CD4-positive, alpha-beta T cell treated with Interleukin-2 at 100 ng/mL for 4 hours (primary cell): ENCODE data around the gene GGA1.
A peak's percentile ranks its signal among the peaks of the same experiment; 100 is the strongest.

Experiments used
- DNase-seq: peaks from one replicate; pipeline ENCODE4 v3.0.0-alpha.2; 2020; ENCODE audit warnings: low spot score

GGA1 gene, protein sequence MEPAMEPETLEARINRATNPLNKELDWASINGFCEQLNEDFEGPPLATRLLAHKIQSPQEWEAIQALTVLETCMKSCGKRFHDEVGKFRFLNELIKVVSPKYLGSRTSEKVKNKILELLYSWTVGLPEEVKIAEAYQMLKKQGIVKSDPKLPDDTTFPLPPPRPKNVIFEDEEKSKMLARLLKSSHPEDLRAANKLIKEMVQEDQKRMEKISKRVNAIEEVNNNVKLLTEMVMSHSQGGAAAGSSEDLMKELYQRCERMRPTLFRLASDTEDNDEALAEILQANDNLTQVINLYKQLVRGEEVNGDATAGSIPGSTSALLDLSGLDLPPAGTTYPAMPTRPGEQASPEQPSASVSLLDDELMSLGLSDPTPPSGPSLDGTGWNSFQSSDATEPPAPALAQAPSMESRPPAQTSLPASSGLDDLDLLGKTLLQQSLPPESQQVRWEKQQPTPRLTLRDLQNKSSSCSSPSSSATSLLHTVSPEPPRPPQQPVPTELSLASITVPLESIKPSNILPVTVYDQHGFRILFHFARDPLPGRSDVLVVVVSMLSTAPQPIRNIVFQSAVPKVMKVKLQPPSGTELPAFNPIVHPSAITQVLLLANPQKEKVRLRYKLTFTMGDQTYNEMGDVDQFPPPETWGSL

DNA sequence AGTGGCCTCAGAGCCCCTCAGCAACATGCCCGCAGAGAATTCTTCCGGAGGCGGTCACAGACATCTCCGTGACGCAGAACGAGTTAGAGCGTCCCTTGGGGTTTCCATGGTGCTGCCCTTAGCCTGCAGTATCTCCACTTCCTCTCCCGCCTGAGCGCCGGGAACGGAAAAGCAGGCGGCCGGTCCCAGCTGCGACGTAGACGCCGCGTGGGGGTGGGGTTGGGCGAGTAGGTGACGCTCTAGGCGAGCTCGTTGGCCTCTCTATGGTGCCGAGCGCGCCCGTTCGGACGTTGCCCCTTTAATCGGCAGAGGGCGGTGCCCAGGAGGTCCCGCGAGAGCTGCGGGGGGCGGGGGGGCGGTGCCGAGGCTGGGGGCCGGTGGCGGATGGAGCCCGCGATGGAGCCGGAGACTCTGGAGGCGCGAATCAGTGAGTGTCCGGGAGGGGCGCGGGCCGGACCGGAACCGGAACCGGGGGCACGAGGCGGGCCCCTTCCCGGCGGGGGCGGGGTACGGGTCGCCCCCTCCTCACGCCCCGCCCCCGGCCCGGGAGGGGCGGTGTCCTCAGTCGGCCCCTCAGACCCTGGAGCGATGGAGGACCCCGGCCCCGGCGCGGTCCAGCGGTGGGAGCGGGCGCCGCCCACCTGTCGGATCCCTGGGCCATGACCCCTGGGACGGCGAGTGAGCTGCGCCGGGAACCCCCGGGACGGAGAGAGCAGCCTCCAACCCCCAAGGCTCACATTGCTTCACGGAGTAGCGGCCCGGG, at the start of gene GGA1:
TSS of gene GGA1 (plus strand) at position 358 of the 763 bp plus-strand sequence. CDS start at position 385, 27 bp downstream.
- peak; percentile 97 for DNase-seq

DNA sequence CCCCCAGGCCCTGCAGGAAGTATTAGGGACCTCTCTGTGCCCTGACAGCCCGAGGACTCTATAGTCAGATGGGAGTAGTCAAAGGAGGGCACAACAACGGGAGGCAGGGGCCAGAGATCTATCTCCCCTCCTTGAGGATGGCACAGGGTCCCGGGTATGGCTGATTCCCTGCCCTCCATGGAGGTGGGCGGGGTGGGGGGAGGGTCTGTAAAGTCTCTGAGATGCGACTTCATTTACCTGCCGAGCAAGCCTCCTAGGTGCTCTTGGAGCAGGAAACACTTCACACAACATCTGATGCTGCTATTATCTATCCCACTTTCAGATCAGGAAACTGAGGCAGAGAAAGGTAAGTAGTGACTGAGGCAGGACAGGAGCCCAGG, 49.1 kb upstream of the GGA1 start:
- no peak for DNase-seq

DNA sequence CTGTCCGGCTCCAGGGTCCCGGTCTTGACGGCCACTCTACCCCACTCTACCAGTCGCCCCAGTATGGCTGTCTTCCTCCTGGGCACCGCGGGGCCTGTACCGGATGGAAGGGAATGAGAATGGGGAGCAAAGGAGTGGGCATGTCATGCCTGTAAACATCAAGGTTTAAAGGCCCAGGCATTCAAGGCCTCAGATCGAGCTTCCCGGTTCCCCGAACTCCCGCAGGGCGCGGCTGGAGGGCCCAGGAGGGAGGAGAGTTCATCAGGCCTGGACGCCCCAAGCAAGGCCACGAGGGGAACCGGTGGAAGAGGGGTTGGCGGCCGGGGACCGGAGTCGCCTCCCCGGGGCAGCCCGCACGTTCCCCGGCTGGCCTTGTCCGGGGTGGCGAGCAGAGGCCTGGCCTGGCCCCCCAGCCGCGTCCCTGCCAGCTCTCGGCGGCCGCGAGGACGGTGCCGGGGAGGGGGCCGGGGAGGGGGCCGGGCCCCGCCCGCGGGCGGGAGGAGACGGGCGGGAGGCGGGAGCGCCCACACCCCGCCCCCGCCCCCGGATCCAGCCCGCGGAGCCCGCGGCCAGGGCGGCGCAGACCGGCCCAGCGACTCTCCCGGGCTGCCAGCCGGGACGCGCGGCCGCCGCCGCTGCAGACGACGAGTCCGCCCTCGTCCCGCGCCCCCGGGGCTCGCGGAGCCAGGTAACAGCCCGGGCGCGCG, 48.6 kb upstream of the GGA1 start, which contains the start of gene CDC42EP1:
TSS of gene CDC42EP1 (plus strand) at position 580 of the 707 bp plus-strand sequence. CDS start 5,870 bp downstream, outside the sequence.
- DNase-seq, result no peak

DNA sequence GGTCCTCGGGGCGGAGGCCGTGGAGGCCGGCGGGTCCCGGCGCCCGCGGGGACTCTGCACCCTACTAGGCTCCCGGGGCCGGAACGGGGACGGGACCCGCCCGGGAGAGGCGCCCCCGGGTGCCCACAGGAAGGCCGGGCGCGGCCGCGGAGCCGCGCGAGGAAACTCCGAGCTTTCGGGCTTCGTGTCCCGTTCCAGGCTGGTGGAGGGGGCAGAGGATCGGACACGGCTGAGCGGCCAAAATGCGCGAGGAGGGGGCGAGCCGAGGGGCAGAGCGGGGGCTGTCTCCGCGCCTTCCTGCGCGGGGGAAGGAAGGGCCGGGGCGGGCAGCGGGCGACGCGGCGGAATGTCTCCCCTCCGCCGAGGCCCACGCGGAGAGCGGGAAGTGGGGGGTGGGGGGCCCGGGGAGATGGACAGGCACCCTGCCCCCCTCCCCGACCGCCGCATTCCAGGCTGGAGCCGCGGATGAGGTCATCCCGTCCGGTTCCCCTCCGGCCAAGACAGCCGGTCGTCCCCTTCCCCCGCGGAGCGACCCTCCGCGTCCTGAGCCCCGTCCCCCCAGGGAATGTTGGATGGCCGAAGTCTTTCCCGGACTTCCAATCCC, 47.9 kb upstream of the GGA1 start:
- DNase-seq, result no peak

DNA sequence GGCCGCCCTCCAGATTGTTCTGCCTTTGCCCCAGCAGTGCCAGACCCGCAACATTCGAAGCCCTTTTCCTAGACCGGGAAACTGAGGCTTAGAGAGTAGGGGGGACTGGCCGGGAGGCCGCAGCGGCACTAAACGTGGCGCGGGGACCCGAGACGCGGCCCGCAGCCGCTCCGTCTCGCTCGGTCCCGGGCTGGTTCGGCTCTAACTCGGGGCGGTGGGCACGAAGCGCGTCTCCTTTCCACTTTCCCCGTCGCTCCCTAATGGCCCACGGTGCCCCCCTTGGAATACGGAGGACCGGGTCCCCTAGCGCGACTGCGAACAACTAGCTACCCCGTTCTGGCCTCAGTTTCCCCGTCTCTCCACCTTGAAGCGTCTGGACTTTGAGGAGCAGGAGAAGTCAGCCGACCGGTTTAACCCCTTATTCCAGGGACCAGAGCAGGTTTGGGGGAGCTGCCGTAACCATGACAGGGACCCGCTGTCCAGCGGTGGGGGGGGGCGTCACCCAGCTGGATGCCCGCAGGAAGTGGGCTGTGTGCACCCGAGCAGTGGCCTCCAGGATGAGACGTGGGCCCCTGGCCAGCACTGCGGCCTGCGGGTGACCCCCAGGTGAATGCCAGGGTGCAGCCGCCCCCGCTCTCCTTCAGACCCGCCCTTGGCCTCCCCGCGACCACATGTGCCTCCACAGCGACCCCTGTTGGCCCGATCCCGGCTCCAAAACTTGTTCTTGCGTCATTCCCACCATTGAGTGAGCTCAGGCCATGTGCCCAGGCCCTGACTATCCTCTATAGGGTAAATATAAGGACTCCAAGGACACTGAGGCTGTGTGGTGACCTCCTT, 47.2 kb upstream of the GGA1 start:
- peak; percentile 68 for DNase-seq

DNA sequence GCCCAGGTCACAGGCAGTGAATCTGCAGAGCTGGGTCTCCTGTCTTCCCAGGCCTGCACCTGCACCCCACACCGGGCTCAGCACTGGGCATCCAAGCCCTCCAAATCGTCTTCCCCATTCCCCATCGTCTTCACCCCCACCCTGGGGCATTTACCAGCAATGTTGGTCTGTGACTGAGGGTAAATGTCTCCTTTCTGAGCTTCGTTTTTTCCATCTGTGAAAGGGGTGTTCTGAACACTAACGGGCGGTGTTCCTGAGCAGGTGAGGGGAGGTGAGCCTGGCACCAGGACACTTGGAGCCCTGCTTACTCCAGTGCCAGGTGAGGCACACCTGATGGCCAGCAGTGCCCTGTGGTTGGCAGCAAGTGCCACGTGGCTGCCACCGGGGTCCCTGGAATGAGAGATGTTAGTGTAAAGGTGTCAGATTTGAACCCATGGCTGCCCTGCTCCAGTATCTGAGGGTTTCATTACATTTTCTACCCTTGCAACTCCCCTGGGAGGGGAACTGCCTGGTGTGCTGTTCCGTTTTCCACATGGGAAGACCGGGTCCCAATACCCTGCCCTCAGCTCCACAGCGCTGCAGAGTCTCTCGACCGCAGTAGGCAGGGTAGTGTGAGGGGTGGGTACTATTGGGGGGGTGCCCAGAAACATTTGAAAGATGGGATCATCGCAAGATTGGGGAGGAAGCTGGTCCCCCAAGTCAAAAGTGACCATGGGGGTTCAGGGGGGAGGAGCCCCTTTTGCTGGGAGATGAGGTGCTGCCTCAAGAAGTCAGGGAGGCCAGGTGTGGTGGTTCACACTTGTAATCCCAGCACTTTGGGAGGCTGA, 46.4 kb upstream of the GGA1 start:
- no peak for DNase-seq

DNA sequence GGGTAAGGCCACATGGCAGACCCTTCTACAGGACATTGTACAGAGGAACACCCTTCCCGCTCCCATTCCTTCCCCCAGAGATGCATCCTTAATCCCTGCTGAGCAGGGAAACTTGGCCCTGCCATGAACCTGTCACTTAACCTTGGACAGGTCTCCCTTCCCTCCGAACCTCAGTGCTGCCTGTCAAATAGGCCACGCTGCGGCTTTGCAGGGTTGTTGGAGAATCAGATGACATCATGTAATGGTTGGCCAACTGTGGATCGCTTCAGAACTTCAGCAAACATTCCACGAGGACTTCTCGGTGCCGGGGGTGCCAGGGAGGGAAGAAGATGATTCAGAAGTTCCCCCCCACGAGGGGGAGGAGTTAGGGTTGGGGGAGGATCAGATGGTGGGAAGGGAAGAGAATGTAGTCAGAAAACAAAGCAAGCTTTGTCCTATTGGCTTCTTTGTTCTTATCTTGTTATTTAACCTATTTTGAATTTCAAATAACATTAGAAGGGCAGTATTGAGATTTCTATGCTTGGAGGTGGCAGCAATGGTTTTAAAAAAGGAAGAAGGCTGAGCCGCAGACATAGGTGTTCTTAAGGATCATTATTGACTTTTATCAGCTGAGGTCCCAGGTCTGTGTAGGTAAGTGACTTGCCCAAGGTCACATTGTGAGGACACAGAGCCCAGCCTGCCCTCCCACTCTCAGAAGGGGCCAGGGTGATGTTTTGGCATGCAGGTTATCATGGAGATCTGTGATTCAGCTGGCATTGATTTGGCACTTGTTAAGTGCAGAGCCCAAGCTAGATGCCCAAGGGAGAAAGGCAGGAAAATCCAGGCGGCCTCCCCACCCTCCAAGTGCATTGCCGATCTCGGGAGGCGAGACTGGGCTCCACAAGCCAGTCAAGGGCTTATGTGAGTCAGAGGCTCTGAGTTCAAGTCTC, 45.2 kb upstream of the GGA1 start:
- no peak for DNase-seq

DNA sequence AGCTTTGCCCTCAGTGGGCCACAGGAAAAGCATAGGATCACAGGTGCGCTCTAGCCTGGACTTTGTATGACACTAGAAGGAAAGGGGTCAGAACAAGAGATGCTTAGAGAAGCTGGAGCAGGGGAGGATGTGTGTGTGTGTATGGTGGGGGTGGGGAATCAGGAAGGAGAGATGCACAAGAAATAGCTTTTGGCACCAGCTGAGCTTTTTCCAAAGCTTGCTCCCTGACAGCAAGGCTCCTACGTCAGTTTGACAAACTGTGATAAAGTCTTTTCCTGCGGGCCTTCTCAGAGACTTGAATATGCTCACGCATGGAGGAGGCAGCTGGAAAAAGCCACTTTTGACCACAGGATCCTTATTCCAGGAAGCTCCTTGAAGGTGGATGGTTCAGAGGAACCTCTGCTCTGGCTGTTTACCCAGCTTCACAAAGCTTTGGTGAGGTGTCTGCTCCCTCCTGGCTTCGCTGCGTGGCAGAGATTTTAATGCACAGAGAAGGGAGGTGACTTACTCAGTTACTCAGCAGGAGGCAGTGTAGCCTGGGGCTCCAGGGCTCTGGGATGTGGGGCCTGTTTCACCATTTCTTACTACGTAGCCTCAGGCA, 44.4 kb upstream of the GGA1 start:
- no peak for DNase-seq

DNA sequence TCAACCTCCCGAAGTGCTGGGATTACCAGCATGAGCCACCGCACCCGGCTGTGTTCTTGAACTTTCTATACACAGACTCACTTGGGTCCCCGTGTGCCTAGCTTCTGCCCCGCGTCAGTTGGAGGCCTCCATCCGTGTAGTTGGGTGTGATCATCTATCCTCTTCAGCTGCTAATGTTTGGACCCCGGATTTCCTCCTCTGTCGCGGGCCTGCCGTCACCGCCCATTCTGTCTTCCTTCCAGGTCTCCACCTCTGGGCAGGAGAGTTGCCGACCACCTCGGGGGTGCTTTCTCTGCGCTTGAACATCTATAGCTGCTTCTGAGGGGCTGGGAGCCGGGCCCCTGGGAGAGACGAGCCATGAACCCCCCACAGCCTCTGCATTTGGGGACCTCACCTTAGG, 42.8 kb upstream of the GGA1 start:
- DNase-seq, result no peak

DNA sequence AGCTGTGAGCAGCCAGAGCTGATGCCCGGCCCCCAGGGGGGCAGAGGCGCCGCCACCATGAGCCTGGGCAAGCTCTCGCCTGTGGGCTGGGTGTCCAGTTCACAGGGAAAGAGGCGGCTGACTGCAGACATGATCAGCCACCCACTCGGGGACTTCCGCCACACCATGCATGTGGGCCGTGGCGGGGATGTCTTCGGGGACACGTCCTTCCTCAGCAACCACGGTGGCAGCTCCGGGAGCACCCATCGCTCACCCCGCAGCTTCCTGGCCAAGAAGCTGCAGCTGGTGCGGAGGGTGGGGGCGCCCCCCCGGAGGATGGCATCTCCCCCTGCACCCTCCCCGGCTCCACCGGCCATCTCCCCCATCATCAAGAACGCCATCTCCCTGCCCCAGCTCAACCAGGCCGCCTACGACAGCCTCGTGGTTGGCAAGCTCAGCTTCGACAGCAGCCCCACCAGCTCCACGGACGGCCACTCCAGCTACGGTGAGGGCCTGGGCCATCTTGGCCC, 42.3 kb upstream of the GGA1 start:
- DNase-seq, result peak; percentile 22

DNA sequence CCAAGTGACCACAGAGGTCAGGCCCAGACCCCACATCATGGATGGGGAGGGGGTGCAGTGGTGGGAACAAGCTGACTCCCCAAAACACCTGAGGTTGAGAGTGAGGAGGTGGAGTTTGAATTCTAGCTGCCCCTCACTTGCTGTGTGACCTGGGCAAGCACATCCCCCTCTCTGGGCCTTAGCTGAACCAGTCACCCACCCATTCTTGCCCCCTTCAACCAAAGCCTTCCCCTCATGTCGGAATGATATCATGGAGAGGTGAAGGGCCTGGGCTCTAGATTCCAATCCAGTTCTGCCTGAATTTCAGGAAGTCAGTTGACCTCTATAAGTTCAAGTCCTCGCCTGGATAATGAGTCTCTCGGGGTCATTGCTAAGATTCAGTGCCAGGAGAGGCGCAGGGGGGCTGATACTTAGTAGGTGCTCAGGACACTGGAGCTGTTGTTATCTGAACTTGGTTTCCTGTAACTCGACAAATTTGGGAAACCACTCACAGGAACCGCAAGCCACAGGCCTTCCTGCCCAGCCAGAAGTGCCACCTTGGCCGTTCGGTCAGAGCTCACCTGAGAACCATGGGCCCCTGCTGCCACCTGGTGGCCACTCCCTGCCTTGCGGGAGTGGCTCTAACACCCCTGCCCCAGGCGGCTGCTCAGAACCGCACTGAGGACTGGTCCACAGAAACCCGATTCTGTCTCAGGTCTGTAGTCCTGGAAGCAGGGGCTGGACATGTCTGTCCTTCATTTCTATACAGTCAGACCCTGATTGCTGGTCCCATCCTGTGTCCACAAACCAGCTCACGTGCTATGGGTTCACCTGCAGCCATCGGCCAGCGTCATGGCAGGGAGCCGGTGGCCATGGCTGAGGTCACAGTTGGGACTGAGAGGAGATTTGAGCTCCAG, 41.5 kb upstream of the GGA1 start:
- DNase-seq, result peak; percentile 91

DNA sequence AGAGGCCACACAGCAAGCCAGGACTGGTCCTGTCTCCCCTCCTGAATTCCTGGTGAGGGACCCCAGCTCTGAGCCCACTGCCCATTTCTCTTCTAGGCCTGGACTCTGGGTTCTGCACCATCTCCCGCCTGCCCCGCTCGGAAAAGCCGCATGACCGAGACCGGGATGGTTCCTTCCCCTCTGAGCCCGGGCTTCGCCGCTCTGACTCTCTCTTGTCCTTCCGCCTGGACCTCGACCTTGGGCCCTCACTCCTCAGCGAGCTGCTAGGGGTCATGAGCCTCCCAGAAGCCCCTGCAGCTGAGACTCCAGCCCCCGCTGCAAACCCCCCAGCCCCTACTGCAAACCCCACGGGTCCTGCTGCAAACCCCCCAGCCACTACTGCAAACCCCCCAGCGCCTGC, 40.6 kb upstream of the GGA1 start:
- no peak for DNase-seq

DNA sequence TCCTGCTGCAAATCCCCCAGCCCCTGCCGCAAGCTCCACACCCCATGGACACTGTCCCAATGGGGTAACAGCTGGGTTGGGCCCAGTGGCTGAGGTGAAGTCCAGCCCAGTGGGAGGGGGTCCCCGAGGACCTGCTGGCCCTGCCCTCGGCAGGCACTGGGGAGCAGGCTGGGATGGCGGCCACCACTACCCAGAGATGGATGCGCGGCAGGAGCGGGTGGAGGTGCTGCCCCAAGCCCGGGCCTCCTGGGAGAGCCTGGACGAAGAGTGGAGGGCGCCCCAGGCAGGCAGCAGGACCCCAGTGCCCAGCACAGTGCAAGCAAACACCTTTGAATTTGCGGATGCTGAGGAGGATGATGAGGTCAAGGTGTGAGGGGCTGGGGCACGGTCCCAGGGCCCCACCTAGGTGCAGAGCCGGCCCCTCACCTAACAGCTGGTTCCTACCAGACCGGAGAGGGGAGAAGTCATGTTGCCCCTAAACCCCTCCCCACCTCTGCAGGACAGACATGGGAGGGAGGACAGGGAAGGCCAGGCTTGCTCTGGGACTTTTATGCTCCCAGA, 40.1 kb upstream of the GGA1 start:
- DNase-seq, result no peak

DNA sequence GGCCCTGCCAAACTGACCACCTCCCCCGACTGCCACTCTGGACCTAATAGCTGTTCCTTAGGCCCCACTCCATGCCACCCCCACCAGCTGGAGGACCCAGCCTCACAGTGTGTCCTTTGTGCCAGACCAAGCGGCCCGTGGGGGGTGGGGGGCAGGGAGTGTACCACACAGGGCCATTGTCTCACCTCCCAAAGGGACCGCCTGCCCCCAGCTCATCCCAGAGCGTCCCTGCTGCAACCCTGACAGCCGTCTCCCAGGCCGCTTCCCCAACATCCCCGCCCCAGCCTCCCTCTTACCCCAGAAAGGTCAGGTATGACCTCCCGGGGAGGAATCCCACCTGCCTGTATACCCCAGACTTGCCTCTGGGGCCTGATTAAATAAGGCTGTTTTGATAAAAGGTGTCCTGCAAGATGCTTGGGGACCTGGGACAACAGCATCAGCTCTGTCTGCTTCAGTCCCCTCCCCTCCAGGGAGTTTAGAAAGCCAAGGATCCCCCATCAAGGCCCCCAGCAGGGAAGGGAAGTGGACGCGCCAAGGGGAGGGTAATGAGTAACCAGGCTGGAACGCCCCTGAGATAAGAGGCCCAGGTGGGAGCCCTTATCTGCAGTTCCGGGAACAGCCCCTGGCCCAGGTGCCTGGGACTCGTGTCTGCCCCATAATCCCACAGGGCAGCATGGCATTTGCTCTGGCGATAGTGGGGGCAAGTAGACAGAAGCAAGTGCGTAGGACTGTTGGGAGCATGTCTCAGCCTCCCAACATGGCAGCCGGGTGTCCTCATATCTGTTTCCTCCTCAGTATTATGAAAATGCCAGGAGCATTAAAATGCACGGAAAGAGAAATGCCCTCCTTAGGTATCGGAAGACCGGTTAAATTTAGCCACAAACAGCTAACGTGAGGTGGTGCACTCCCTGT, 39.4 kb upstream of the GGA1 start:
- no peak for DNase-seq

DNA sequence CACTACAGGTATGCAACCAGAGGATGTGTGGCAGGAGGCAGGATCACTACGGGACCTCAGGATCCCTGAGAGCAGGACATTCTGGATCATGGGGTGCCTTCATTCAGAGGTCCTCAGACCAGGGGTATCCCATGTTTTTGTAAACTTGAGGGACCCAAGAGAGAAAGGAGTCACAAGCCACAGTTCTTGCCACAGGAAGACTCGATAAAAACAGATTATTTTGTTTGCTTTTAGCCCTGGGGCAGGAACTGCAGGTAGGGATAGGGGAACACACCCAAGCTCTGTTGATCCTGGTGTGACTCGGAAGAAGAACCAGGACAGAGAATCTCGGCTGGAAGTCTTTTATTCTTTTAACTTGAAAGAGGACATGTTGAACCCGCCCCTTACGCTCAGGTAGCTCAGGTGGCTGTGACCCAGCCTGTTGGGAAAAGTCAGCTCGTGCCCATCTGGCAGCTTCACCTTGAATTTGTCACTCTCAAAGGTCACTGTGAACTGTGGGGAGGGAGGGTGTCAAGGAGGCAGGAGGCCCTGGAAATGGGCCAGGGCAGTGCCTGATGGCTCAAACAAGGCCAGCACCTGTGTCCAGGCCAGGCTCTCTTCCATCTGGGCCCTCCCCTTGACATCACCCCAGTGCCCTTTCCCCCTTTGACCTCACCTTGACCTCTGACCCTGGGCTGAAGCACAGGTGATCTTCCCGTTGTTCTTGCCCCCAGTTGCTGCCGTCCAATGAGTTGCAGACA, 38.5 kb upstream of the GGA1 start:
- no peak for DNase-seq
